Measurements from ENCODE around the gene DYNC2LI1. TPM values are rescaled to one million over a fixed set of nuclear protein-coding genes. Genes with fewer than 3 reads are reported as not detected.

DYNC2LI1 gene
- total and polyA plus RNA-seq, 2 of the 8 experiments (the other 6 are each of a cell fraction or from before 2014, with no cell fraction given) = 3.9 to 7.6 TPM

DNA sequence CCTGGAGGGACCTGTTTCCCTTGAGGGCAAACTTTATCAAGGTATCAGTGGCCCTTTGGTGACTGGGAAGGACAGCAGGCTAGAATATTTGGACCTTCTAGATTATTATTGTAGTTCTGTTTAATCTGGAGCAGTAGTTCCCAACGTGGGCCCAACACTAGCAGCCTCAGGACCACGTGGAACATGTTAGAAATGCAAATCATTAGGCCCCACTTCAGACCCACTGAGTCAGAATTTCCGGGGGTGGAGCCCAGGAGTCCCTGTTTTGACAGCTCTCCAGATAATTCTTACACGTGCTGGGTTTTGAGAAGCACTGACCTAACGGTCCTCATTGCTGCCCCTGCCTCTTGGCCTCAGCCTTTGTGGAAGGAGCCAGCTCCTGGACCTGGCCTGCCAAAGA, 25.5 kb upstream of the DYNC2LI1 start:
- FAIRE-seq (no peak), DNase-seq (ENCODE audit: low read depth in 1 of 2, low spot score in 2 of 2) (no peak)
- Histone ChIP-seq H3K4me3 (ENCODE audit: extremely low read depth in 1 of 4, insufficient read depth in 2 of 4, low read depth in 3 of 4, low read length in 4 of 4) (no peak overlapping the region), H3K36me3 (ENCODE audit: control insufficient read depth in 2 of 4, insufficient read depth in 4 of 4, low read length in 3 of 4) (no peaks in the 10 kb centered on the region), H4K20me1 (replicated peaks in 1 of 2; ENCODE audit: control insufficient read depth in 1 of 2, insufficient read depth in 2 of 2, low read length in 2 of 2) (no peaks in the 10 kb centered on the region), H2BK5ac (ENCODE audit: low read depth, low read length) (no peak overlapping the region), H4K5ac (ENCODE audit: insufficient read length, low read depth, low read length) (no peak overlapping the region), H3K79me1 (ENCODE audit: low read depth, low read length) (no peaks in the 10 kb centered on the region), H3K23me2 (ENCODE audit: low read depth, low read length) (no peaks in the 10 kb centered on the region), H3K23ac (ENCODE audit: insufficient read length) (no peak overlapping the region), H2BK15ac (ENCODE audit: low read length) (no peak overlapping the region), H3K79me2 (ENCODE audit: control insufficient read depth in 1 of 2, insufficient read depth in 2 of 2, low read length in 2 of 2) (no peaks in the 10 kb centered on the region), H3K9me3 (ENCODE audit: insufficient read depth in 2 of 2, low read depth in 1 of 2, low read length in 1 of 2) (no peaks in the 10 kb centered on the region), H3K4ac (replicated peaks; ENCODE audit: insufficient read length, low read depth, low read length) (no peak overlapping the region), H2BK120ac (replicated peaks; ENCODE audit: low read depth, low read length) (no peak overlapping the region), H4K8ac (ENCODE audit: extremely low read depth, insufficient read depth, low read length) (no peak overlapping the region), H3K56ac (replicated peaks; ENCODE audit: insufficient read length, low read depth, low read length) (no peak overlapping the region), H3K4me2 (ENCODE audit: insufficient read depth in 1 of 2, low read depth in 2 of 2, low read length in 2 of 2) (no peak overlapping the region), H3K14ac (ENCODE audit: insufficient read length) (no peak overlapping the region), H3K27ac (ENCODE audit: low read depth, low read length) (no peak overlapping the region), H2BK20ac (ENCODE audit: low read length) (no peak overlapping the region), H2AFZ (ENCODE audit: low read length) (no peak overlapping the region), H4K91ac (replicated peaks; ENCODE audit: insufficient read length, low read length) (no peak overlapping the region), H3K27me3 (replicated peaks in 1 of 4; ENCODE audit: control insufficient read depth in 3 of 4, extremely low read depth in 1 of 4, insufficient read depth in 3 of 4, low read length in 3 of 4) (no peaks in the 10 kb centered on the region), H3K4me1 (replicated peaks in 1 of 4; ENCODE audit: control insufficient read depth in 3 of 4, insufficient read depth in 4 of 4, low read length in 3 of 4) (no peaks in the 10 kb centered on the region), H3K9ac (replicated peaks in 1 of 4; ENCODE audit: extremely low read depth in 1 of 4, low read depth in 3 of 4, low read length in 3 of 4) (no peak overlapping the region), H2AK5ac (ENCODE audit: low read depth, low read length) (no peak overlapping the region), H3K18ac (ENCODE audit: extremely low read depth, low read length) (no peak overlapping the region), H2BK12ac (ENCODE audit: low read depth, low read length) (no peak overlapping the region)
- TF ChIP-seq POU5F1 (IDR thresholded peaks at IDR 0.05; ENCODE audit: low read depth, low read length) (no peak), YY1 (IDR thresholded peaks at IDR 0.05; ENCODE audit: low read depth, low read length) (no peak), NRF1 (IDR thresholded peaks at IDR 0.05; ENCODE audit: low read depth, low read length) (no peak), BACH1 (IDR thresholded peaks at IDR 0.05; ENCODE audit: low read length) (no peak), NANOG (IDR thresholded peaks at IDR 0.05; ENCODE audit: insufficient read depth, low read depth, low read length, poor library complexity, severe bottlenecking) (no peak), CTBP2 (IDR thresholded peaks at IDR 0.05; ENCODE audit: borderline replicate concordance, insufficient read depth, insufficient read length, low read length) (no peak), SIN3A (conservative IDR thresholded peaks at IDR 0.05 in 1 of 2, IDR thresholded peaks at IDR 0.05 in 1 of 2; ENCODE audit: low read depth in 1 of 2, low read length in 2 of 2) (no peak), TCF12 (IDR thresholded peaks at IDR 0.05; ENCODE audit: low read depth, low read length) (no peak), SIX5 (IDR thresholded peaks at IDR 0.05; ENCODE audit: low read depth, low read length) (no peak), ASH2L (IDR thresholded peaks at IDR 0.05; ENCODE audit: low read length) (no peak), CBX8 (IDR thresholded peaks at IDR 0.05; ENCODE audit: borderline replicate concordance, low read depth, low read length) (no peak)
- WGBS, 2 experiments (ENCODE audit: extremely low coverage in 1 of 2, insufficient coverage in 1 of 2, insufficient read length in 1 of 2, insufficient replicate concordance in 2 of 2, low coverage in 1 of 2, low lambda C conversion rate in 2 of 2, missing lambda C conversion rate in 1 of 2) = 87% methylated on average over 5 of the region's 5 CpGs; no CpG with 5 or more reads in 1 of the 2 experiments
- POLR2A ChIA-PET (ENCODE audit: partially characterized antibody) = interaction anchor here (0.7 kb wide), 1 partner anchor 26 kb away, joined by 3 read pairs; no protein-coding TSS in a partner anchor
- CTCF ChIA-PET (ENCODE audit: partially characterized antibody) = no interaction called here
